Activated CD8-positive, alpha-beta memory T cell treated with anti-CD3 and anti-CD28 coated beads, Interleukin-2, amount 10 ng/mL, durations not matched to agents 7 days and 5 days (primary cell): ENCODE measurements around the gene MRPL16. TPM values are rescaled to one million over a fixed set of nuclear protein-coding genes. Genes with fewer than 3 reads are reported as not detected.
"Not testable (repeated sequence)": the region's sequence is repeated elsewhere in the genome, so short reads cannot be mapped to it uniquely, and the experiment has no call there.

ENCODE experiments used
- ATAC-seq: fragments of 150-1000 bp; cut with Tn5 transposase; one replicate; pipeline ENCODE4 v1.10.0; 2021; ENCODE audit warnings: moderate library complexity
- CTCF ChIA-PET: fragments of 350-600 bp; sonication (Branson Sonifier 250); formaldehyde crosslinking; loops from one replicate; lab custom pipeline; 2021; ENCODE audit warnings: antibody characterized with exemption; lab: Charles Lee
- DNase-seq: peaks from one replicate; pipeline ENCODE4 v3.0.0-alpha.2; 2020
- H3K27ac Mint-ChIP-seq: one replicate; pipeline ENCODE4 v1.8.0; 2021; ENCODE audit warnings: mild to moderate bottlenecking, mixed read lengths
- H3K27me3 Mint-ChIP-seq: one replicate; pipeline ENCODE4 v1.8.0; 2021; ENCODE audit warnings: mixed read lengths
- H3K36me3 Mint-ChIP-seq: one replicate; pipeline ENCODE4 v1.8.0; 2021; ENCODE audit warnings: mild to moderate bottlenecking, mixed read lengths
- H3K4me1 Mint-ChIP-seq: one replicate; pipeline ENCODE4 v1.8.0; 2021; ENCODE audit warnings: mixed read lengths
- H3K4me3 Mint-ChIP-seq: one replicate; pipeline ENCODE4 v1.8.0; 2021; ENCODE audit warnings: mild to moderate bottlenecking, moderate library complexity, mixed read lengths
- H3K9me3 Mint-ChIP-seq: one replicate; pipeline ENCODE4 v1.8.0; 2022; ENCODE audit warnings: low read depth, mixed read lengths
- total RNA-seq, 2 experiments: library from RNA; stranded (reverse); gene quantifications; one replicate each; pipeline ENCODE4 v1.2.3, GENCODE V29; 2021

MRPL16 gene
- total RNA-seq, 2 experiments from 2014 or later: 76.5 to 102 TPM

GRCh38 chr11:59839615-59840014 lies 29.0 kb upstream of the MRPL16 start:
- no peak overlapping the region for H3K4me3 Mint-ChIP-seq
- CTCF ChIA-PET: no interaction called here
- no peaks in the 10 kb centered on the region for H3K36me3 Mint-ChIP-seq
- peaks cover 2% of the 10 kb centered on the region for H3K4me1 Mint-ChIP-seq
- no peak overlapping the region for H3K27ac Mint-ChIP-seq
- no peaks in the 10 kb centered on the region for H3K9me3 Mint-ChIP-seq
- H3K27me3 Mint-ChIP-seq: peaks cover 7% of the 10 kb centered on the region
- no peak for DNase-seq
- no peak for ATAC-seq

GRCh38 chr11:59833602-59834001 lies 23.0 kb upstream of the MRPL16 start:
- ATAC-seq: no peak
- CTCF ChIA-PET: no interaction called here
- no peak for DNase-seq
- H3K27me3 Mint-ChIP-seq: peaks cover 4% of the 10 kb centered on the region
- no peaks in the 10 kb centered on the region for H3K36me3 Mint-ChIP-seq
- H3K4me3 Mint-ChIP-seq: no peak overlapping the region
- no peaks in the 10 kb centered on the region for H3K9me3 Mint-ChIP-seq
- peaks cover 7% of the 10 kb centered on the region for H3K4me1 Mint-ChIP-seq
- no peak overlapping the region for H3K27ac Mint-ChIP-seq

DNA sequence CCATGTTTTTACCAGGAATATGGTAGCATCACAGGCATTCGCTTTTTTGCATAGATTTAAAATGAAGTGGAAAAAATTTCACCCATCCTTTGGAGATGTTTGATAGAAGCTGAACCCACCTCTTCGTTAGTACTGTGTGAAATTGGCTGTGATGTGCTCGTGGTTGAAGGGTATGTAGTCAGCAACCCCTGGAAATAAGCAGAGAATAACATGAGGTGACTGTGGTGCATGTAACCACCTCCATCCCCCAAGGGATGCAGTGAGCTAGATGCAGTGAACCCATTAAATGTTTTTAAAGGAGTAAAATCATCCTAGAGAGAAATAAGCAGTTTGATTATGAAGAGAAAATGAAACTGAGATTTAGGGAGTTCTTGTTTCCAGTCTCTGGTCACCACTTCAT lies 18.8 kb upstream of the MRPL16 start:
- no peak for DNase-seq
- Mint-ChIP-seq H3K27me3 (no peaks in the 10 kb centered on the region), H3K4me3 (peak overlapping the region; percentile 23), H3K27ac (no peak overlapping the region), H3K4me1 (peaks cover 7% of the 10 kb centered on the region), H3K36me3 (no peaks in the 10 kb centered on the region), H3K9me3 (no peaks in the 10 kb centered on the region)
- ATAC-seq: peak; percentile 45
- CTCF ChIA-PET: interaction anchor here (1.2 kb wide), 2 partner anchors 13 to 90 kb away, joined by 3 read pairs; no protein-coding TSS in a partner anchor

- Mint-ChIP-seq H3K27me3 (peaks cover 2% of the 10 kb centered on the region), H3K27ac (no peak overlapping the region), H3K4me3 (no peak overlapping the region), H3K4me1 (peaks cover 13% of the 10 kb centered on the region), H3K36me3 (no peaks in the 10 kb centered on the region), H3K9me3 (no peaks in the 10 kb centered on the region)
- DNase-seq: peak; percentile 56
- CTCF ChIA-PET: interaction anchor here (0.7 to 1.8 kb wide), 6 partner anchors 9 to 428 kb away, joined by 3 to 11 read pairs (median 4); partner anchors contain the start of gene OSBP
- ATAC-seq: peak; percentile 88
Observed at GRCh38 chr11:59822989-59823566, 12.5 kb upstream of the MRPL16 start.

- Mint-ChIP-seq H3K27ac (no peak overlapping the region), H3K27me3 (peaks cover 4% of the 10 kb centered on the region), H3K4me3 (no peak overlapping the region), H3K4me1 (peaks cover 22% of the 10 kb centered on the region), H3K9me3 (no peaks in the 10 kb centered on the region), H3K36me3 (no peaks in the 10 kb centered on the region)
- peak; percentile 19 for DNase-seq
- CTCF ChIA-PET: no interaction called here
- no peak for ATAC-seq
Observed at GRCh38 chr11:59818572-59818971, 8.0 kb upstream of the MRPL16 start.

- not testable (repeated sequence) for H3K36me3 Mint-ChIP-seq, H3K9me3 Mint-ChIP-seq, H3K27ac Mint-ChIP-seq, ATAC-seq, H3K4me3 Mint-ChIP-seq, DNase-seq, H3K27me3 Mint-ChIP-seq
- CTCF ChIA-PET: interaction anchor here (1.2 to 1.8 kb wide), 2 partner anchors 13 to 62 kb away, joined by 3 to 5 read pairs; no protein-coding TSS in a partner anchor
- H3K4me1 Mint-ChIP-seq: peaks cover 27% of the 10 kb centered on the region
Observed at GRCh38 chr11:59816434-59816833, 5.9 kb upstream of the MRPL16 start.

DNA sequence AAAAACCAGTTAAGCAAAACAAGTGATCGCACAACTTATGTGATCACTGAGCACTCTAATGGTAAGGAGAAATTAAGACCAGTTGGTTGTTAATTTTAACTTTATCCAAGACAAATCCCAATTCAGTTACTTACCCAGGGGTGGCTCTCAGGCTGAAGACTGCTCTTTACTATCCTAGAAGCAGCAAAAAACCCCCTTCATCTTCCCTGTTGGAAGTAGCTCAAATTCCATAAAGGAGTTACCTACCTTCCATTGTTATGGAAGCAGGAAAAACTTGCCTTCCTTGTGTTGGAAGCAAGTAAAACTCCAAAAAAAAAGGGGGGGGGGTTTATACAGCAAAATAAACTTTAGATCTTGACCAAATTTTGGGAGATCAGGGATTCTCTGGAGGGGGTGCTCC lies 5.2 kb upstream of the MRPL16 start:
- Mint-ChIP-seq H3K4me3 (no peak overlapping the region), H3K36me3 (peaks cover 6% of the 10 kb centered on the region), H3K9me3 (no peaks in the 10 kb centered on the region), H3K4me1 (peaks cover 33% of the 10 kb centered on the region), H3K27me3 (peaks cover 3% of the 10 kb centered on the region), H3K27ac (no peak overlapping the region)
- ATAC-seq: no peak
- CTCF ChIA-PET: interaction anchor here (0.9 to 1.4 kb wide), 3 partner anchors 14 to 43 kb away, joined by 3 read pairs; no protein-coding TSS in a partner anchor
- DNase-seq: no peak

DNA sequence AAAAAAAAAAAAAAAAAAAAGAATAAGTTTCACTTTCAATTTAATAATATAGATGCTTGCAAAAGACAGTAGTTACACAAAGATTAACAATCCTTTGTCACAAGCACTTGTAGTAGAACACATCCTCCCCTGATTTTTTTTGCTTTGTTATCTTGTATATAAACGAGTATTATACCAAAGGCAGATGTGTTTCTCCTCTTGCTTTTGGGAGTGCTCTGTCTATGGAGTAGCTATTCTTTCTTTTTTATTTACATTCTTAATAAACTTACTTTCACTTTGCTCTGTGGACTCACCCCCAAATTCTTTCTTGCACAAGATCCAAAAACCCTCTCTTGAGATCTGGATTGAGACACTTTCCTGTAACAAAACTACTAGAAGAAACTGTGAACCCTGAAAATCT lies 3.4 kb upstream of the MRPL16 start:
- Mint-ChIP-seq H3K27me3 (peaks cover 3% of the 10 kb centered on the region), H3K9me3 (no peaks in the 10 kb centered on the region), H3K36me3 (peaks cover 8% of the 10 kb centered on the region), H3K27ac (peak overlapping the region; percentile 72), H3K4me1 (peaks cover 38% of the 10 kb centered on the region), H3K4me3 (peak overlapping the region; percentile 49)
- no peak for DNase-seq
- no peak for ATAC-seq
- CTCF ChIA-PET: interaction anchor here (1.2 to 1.6 kb wide), 3 partner anchors 8 to 61 kb away, joined by 3 to 5 read pairs (median 4); no protein-coding TSS in a partner anchor

DNA sequence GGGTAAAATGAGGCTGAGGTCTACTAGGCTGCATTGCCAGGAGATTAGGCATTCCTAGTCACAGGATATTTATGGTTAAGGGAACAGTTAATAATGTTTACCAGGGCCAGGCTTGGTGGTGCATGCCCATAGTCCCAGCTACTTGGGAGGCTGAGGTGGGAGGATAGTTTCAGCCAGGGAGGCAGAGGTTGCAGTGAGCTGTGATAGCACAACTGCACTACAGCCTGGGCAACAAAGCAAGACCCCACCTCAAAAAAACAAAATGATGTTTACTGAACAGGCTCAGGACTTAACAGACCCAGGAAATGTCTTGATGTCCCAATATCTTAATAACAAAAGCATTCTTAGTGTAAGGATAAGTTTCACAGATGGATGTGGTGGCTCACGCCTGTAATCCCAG lies 2.8 kb upstream of the MRPL16 start:
- Mint-ChIP-seq H3K27ac (peak overlapping the region; percentile 65), H3K4me3 (peak overlapping the region; percentile 38), H3K36me3 (peaks cover 10% of the 10 kb centered on the region)

DNA sequence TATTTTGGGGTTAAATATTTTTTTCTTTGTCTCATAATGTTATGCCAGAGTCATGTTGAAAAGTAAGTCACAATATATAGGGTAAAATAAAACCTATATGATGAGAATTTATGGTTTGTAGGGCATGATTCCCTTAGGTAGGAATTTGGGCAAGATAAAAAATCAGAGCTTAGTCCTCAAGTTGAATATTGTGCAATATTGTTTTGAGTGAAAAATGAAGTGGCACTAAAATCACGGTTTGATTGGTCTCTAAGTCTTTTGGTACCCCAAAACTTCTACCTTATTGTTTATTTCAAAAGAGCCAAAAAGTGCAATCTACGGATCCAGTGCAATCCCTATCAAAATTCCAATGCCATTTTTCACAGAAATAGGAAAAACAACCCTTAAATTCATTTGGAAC lies 1.6 kb upstream of the MRPL16 start:
- Mint-ChIP-seq H3K4me3 (no peak overlapping the region), H3K36me3 (peaks cover 12% of the 10 kb centered on the region), H3K27me3 (peaks cover 3% of the 10 kb centered on the region), H3K27ac (no peak overlapping the region), H3K4me1 (peaks cover 34% of the 10 kb centered on the region), H3K9me3 (no peaks in the 10 kb centered on the region)
- DNase-seq: no peak
- ATAC-seq: no peak
- CTCF ChIA-PET: interaction anchor here (0.8 kb wide), 1 partner anchor 10 kb away, joined by 3 read pairs; no protein-coding TSS in a partner anchor

More for the DNA sequence above, 2.8 kb upstream of the MRPL16 start:
- Mint-ChIP-seq H3K27me3 (peaks cover 3% of the 10 kb centered on the region), H3K4me1 (peaks cover 36% of the 10 kb centered on the region), H3K9me3 (no peaks in the 10 kb centered on the region)
- CTCF ChIA-PET: interaction anchor here (1.0 to 1.6 kb wide), 4 partner anchors 8 to 106 kb away, joined by 3 to 5 read pairs (median 4); no protein-coding TSS in a partner anchor
- ATAC-seq (no peak), DNase-seq (no peak)

- peak overlapping the region; percentile 91 for H3K27ac Mint-ChIP-seq
- H3K27me3 Mint-ChIP-seq: no peaks in the 10 kb centered on the region
- peak overlapping the region; percentile 91 for H3K4me3 Mint-ChIP-seq
- DNase-seq (no peak), ATAC-seq (no peak)
- peaks cover 24% of the 10 kb centered on the region for H3K36me3 Mint-ChIP-seq
- CTCF ChIA-PET: interaction anchor here (1.0 to 5.1 kb wide), 8 partner anchors 9 to 142 kb away, joined by 3 to 50 read pairs (median 5); partner anchors contain the start of genes PATL1 and STX3
- H3K4me1 Mint-ChIP-seq: peaks cover 34% of the 10 kb centered on the region
- no peaks in the 10 kb centered on the region for H3K9me3 Mint-ChIP-seq
Observed at GRCh38 chr11:59810911-59811259, 307 bp upstream of the MRPL16 start.

- DNase-seq: no peak
- no peaks in the 10 kb centered on the region for H3K9me3 Mint-ChIP-seq
- CTCF ChIA-PET: interaction anchor here (5.1 kb wide), 1 partner anchor 53 kb away, joined by 50 read pairs; the partner anchor contains the start of gene STX3
- H3K27ac Mint-ChIP-seq: peak overlapping the region; percentile 42
- H3K4me3 Mint-ChIP-seq: no peak overlapping the region
- H3K36me3 Mint-ChIP-seq: peaks cover 34% of the 10 kb centered on the region
- ATAC-seq: no peak
- peaks cover 32% of the 10 kb centered on the region for H3K4me1 Mint-ChIP-seq
- H3K27me3 Mint-ChIP-seq: no peaks in the 10 kb centered on the region
Observed at GRCh38 chr11:59807047-59807610, 3.4 kb downstream of the MRPL16 start.

DNA sequence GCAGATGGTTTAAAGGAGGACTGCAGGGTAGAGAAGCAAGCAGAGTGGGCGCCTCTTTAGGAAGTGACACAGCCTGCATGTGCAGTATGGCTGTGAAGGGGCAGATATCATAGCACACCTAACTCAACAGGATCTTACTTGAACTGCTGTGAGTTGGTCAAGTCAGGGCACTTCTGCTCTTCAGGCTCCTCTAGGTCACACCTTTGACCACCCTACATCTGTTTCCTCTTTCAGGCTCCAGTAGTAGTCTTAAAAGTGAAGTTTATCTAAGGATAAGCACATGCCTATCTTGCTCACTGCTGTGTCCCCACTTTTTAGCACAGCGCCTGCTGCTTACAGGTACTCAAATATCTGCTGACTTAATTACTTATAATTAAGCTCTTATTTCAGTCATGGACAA lies 6.5 kb downstream of the MRPL16 start:
- Mint-ChIP-seq H3K4me3 (no peak overlapping the region), H3K36me3 (peaks cover 39% of the 10 kb centered on the region), H3K9me3 (no peaks in the 10 kb centered on the region), H3K27ac (no peak overlapping the region), H3K27me3 (no peaks in the 10 kb centered on the region), H3K4me1 (peaks cover 26% of the 10 kb centered on the region)
- ATAC-seq (no peak), DNase-seq (no peak)
- CTCF ChIA-PET: interaction anchor here (1.3 to 4.8 kb wide), 4 partner anchors 11 to 79 kb away, joined by 3 to 104 read pairs (median 5); partner anchors contain the start of gene STX3
